Panc1 (cell line): Measurements from ENCODE around the gene BAIAP3. TPM values are rescaled to one million over a fixed set of nuclear protein-coding genes. Genes with fewer than 3 reads are reported as not detected.

Experiments used
- ATAC-seq: fragments of 200-7000 bp; cut with Tn5 transposase; 2 replicates; pipeline ENCODE4 v1.9.1; 2020; ENCODE audit warnings: mild to moderate bottlenecking, moderate library complexity
- BruUV-seq: library from RNA; stranded (reverse); fragments of 400-500 nt; replicated peaks from 2 replicates; lab custom pipeline; 2021; lab: Mats Ljungman, UMichigan
- CTCF ChIA-PET: fragments of 300-600 bp; sonication (Branson Sonifier 250); formaldehyde crosslinking; loops from one replicate; lab custom pipeline; 2022; ENCODE audit warnings: antibody characterized with exemption; lab: Charles Lee
- POLR2A ChIA-PET: fragments of 300-600 bp; sonication (Branson Sonifier 250); formaldehyde crosslinking; loops from one replicate; lab custom pipeline; 2022; ENCODE audit warnings: antibody characterized with exemption; lab: Charles Lee
- DNase-seq: peaks from one replicate; pipeline ENCODE4 v3.0.0-alpha.2; 2010; ENCODE audit warnings: low read depth, low spot score
- H3K27ac ChIP-seq: 2 replicates; pipeline ENCODE4 v1.5.1; 2011; ENCODE audit warnings: mild to moderate bottlenecking, low read length, inconsistent platforms
- H3K27me3 ChIP-seq: fragments of 200-500 bp; sonication (Bioruptor generic); 2 replicates; pipeline ENCODE4 v1.6.0; 2014; ENCODE audit warnings: low read length, inconsistent platforms; ENCODE audit not compliant: control insufficient read depth, insufficient read depth
- H3K36me3 ChIP-seq: fragments of 200-500 bp; sonication (Bioruptor generic); 2 replicates; pipeline ENCODE4 v1.5.1; 2014; ENCODE audit warnings: inconsistent platforms, mild to moderate bottlenecking, low read length, moderate library complexity; ENCODE audit not compliant: control insufficient read depth, insufficient read depth
- H3K4me1 ChIP-seq: 2 replicates; pipeline ENCODE4 v1.5.1; 2011; ENCODE audit warnings: inconsistent platforms, mild to moderate bottlenecking, low read length, moderate library complexity; ENCODE audit not compliant: control insufficient read depth, insufficient read depth
- H3K4me3 ChIP-seq, 2 experiments: 2 replicates each; pipeline ENCODE4 v1.5.1; 2011 to 2012; ENCODE audit warnings: low read depth in 2 of 2, low read length in 2 of 2, mild to moderate bottlenecking in 2 of 2, inconsistent platforms in 1 of 2, moderate library complexity in 1 of 2
- H3K9me3 ChIP-seq: fragments of 200-500 bp; sonication (Bioruptor generic); 2 replicates; pipeline ENCODE4 v1.5.1; 2014; ENCODE audit warnings: low read depth, mild to moderate bottlenecking, inconsistent platforms, low read length, moderate library complexity; ENCODE audit not compliant: control insufficient read depth, insufficient read depth
- CTCF ChIP-seq: fragments of 450-650 bp; IDR thresholded peaks from 2 replicates; pipeline ENCODE4 v1.5.1; 2017; ENCODE audit warnings: mild to moderate bottlenecking
- POLR2AphosphoS5 ChIP-seq: IDR thresholded peaks from 2 replicates; pipeline ENCODE4 v1.6.1; 2012; ENCODE audit warnings: mild to moderate bottlenecking, low read depth, low read length, moderate library complexity
- REST ChIP-seq, 2 experiments: IDR thresholded peaks; 2 replicates each; pipeline ENCODE4 v1.6.1; 2011 to 2012; ENCODE audit warnings: low read depth in 2 of 2, control low read depth in 1 of 2, low read length in 1 of 2, mild to moderate bottlenecking in 1 of 2, moderate library complexity in 1 of 2; ENCODE audit not compliant: insufficient read depth in 1 of 2
- SIN3A ChIP-seq: IDR thresholded peaks from 2 replicates; pipeline ENCODE4 v1.6.1; 2012; ENCODE audit warnings: low read depth, mild to moderate bottlenecking, low read length, moderate library complexity, borderline replicate concordance; ENCODE audit not compliant: insufficient read depth
- TCF7L2 ChIP-seq: IDR thresholded peaks from 2 replicates; pipeline ENCODE4 v1.6.1; 2011; ENCODE audit warnings: mild to moderate bottlenecking, low read depth, low read length, inconsistent platforms
- in situ Hi-C: cut with HindIII; loops from 2 replicates; pipeline ENCODE4 v1.10.0; 2016; ENCODE audit warnings: low sequenced_read_pairs, low pct_unique_long_range_greater_than_20kb
- intact Hi-C: fragments of 100-400 bp; cut with micrococcal nuclease; formaldehyde crosslinking; loops from one replicate; pipeline ENCODE4 v1.10.0; 2022; ENCODE audit not compliant: unreplicated experiment
- total RNA-seq: library from RNA; stranded (reverse); gene quantifications from one replicate; pipeline ENCODE4 v1.2.1, GENCODE V29; 2021; ENCODE audit not compliant: unreplicated experiment

The BAIAP3 gene
- total RNA-seq, 1 experiment from 2014 or later, result 9.4 TPM

- DNase-seq (no peak), ATAC-seq (no peak)
- TF ChIP-seq TCF7L2 (no peak), CTCF (no peak; the same call in 1 of the 2 replicates), SIN3A (no peak), POLR2AphosphoS5 (no peak), REST (IDR thresholded peaks at IDR 0.05; ENCODE audit: insufficient read depth in 1 of 2, low read depth in 2 of 2, low read length in 1 of 2) (no peak)
- in situ Hi-C loops (no loop called here), intact Hi-C loops (no loop called here)
- no peak overlapping the region for H3K4me3 ChIP-seq
- no peaks in the 10 kb centered on the region for H3K36me3 ChIP-seq
- no peak overlapping the region for H3K27ac ChIP-seq
- BruUV-seq, result no TSS peak
- no peaks in the 10 kb centered on the region for H3K9me3 ChIP-seq
- ChIA-PET CTCF (interaction anchor here (0.6 kb wide), 1 partner anchor 21 kb away, joined by 4 read pairs; no protein-coding TSS in a partner anchor), POLR2A (no interaction called here)
- H3K27me3 ChIP-seq, result no peaks in the 10 kb centered on the region
- H3K4me1 ChIP-seq, result peaks cover 6% of the 10 kb centered on the region; the same call in 1 of the 2 replicates
Measured at GRCh38 chr16:1285669-1286512, 47.6 kb upstream of the BAIAP3 start.

- Histone ChIP-seq H3K4me3 (no peak overlapping the region), H3K9me3 (no peaks in the 10 kb centered on the region), H3K27ac (no peak overlapping the region), H3K36me3 (no peaks in the 10 kb centered on the region), H3K4me1 (peaks cover 10% of the 10 kb centered on the region; the same call in 1 of the 2 replicates), H3K27me3 (no peaks in the 10 kb centered on the region)
- intact Hi-C loops, result no loop called here
- no TSS peak for BruUV-seq
- POLR2A ChIA-PET, result no interaction called here
- DNase-seq (no peak), ATAC-seq (no peak)
- no peak for TF ChIP-seq TCF7L2
- TF ChIP-seq POLR2AphosphoS5, result no peak
- TF ChIP-seq REST (IDR thresholded peaks at IDR 0.05; ENCODE audit: insufficient read depth in 1 of 2, low read depth in 2 of 2, low read length in 1 of 2), result no peak
- no peak for TF ChIP-seq SIN3A
- no peak for TF ChIP-seq CTCF
- in situ Hi-C loops, result no loop called here
- CTCF ChIA-PET, result interaction anchor here (0.6 kb wide), 1 partner anchor 21 kb away, joined by 4 read pairs; no protein-coding TSS in a partner anchor
Measured at GRCh38 chr16:1286513-1287094, 46.8 kb upstream of the BAIAP3 start.
